HEK293 (cell line): ENCODE results near the gene C17orf67.

Experiments
- CTCF ChIA-PET: fragments of 350-600 bp; formaldehyde crosslinking; extraction: SDS; loops from one replicate; lab custom pipeline; 2021; ENCODE audit warnings: antibody characterized with exemption; lab: Yijun Ruan, JAX
- POLR2A ChIA-PET: fragments of 300-600 bp; formaldehyde crosslinking; extraction: SDS; loops from one replicate; lab custom pipeline; 2020; ENCODE audit warnings: antibody characterized with exemption, inconsistent platforms; lab: Yijun Ruan, JAX
- H3K27ac ChIP-seq: fragments of 200-500 bp; sonication (Bioruptor generic); 2 replicates; pipeline ENCODE4 v1.5.1; 2014; ENCODE audit warnings: low read depth, low read length, control low read depth, inconsistent platforms; ENCODE audit errors: extremely low read depth
- H3K36me3 ChIP-seq, 2 experiments: fragments of 200-500 bp in 1 of 2; sonication (Bioruptor generic) in 1 of 2; 1 replicate in 1 of 2; 2 replicates in 1 of 2; pipeline ENCODE4 v1.5.1; 2014 to 2017; ENCODE audit warnings: inconsistent platforms in 2 of 2, low read length in 2 of 2; ENCODE audit not compliant: control insufficient read depth in 2 of 2, insufficient read depth in 1 of 2
- H3K4me1 ChIP-seq: fragments of 200-500 bp; sonication (Bioruptor generic); 2 replicates; pipeline ENCODE4 v1.5.1; 2014; ENCODE audit warnings: mild to moderate bottlenecking, low read length, inconsistent platforms; ENCODE audit not compliant: control insufficient read depth, insufficient read depth
- H3K4me3 ChIP-seq: 2 replicates; pipeline ENCODE4 v1.5.1; 2011; ENCODE audit warnings: low read depth, mild to moderate bottlenecking, control low read depth, low read length, moderate library complexity
- H3K9me3 ChIP-seq: fragments of 200-500 bp; sonication (Bioruptor generic); 2 replicates; pipeline ENCODE4 v1.5.1; 2014; ENCODE audit warnings: low read depth, low read length, inconsistent platforms; ENCODE audit not compliant: control insufficient read depth, insufficient read depth
- REST ChIP-seq: fragments of 450-650 bp; formaldehyde crosslinking; IDR thresholded peaks from 2 replicates; pipeline ENCODE4 v1.5.1; 2016; ENCODE audit warnings: missing biosample characterization, missing genetic modification characterization
- ZBTB21 ChIP-seq: fragments of 450-650 bp; formaldehyde crosslinking; IDR thresholded peaks from 2 replicates; pipeline ENCODE4 v1.5.1; 2017; ENCODE audit warnings: missing biosample characterization, missing genetic modification characterization
- ZBTB26 ChIP-seq: fragments of 450-650 bp; formaldehyde crosslinking; optimal IDR thresholded peaks from 2 replicates; pipeline ENCODE3; 2016; ENCODE audit warnings: missing biosample characterization, mild to moderate bottlenecking, missing genetic modification characterization
- ZFP41 ChIP-seq: fragments of 450-650 bp; formaldehyde crosslinking; IDR thresholded peaks from 2 replicates; pipeline ENCODE4 v1.5.1; 2016; ENCODE audit warnings: missing biosample characterization, missing genetic modification characterization, borderline replicate concordance
- ZNF169 ChIP-seq: fragments of 450-650 bp; formaldehyde crosslinking; IDR thresholded peaks from 2 replicates; pipeline ENCODE4 v1.5.1; 2016; ENCODE audit warnings: missing biosample characterization, missing genetic modification characterization
- ZNF202 ChIP-seq: fragments of 450-650 bp; formaldehyde crosslinking; IDR thresholded peaks from 2 replicates; pipeline ENCODE4 v1.5.1; 2016; ENCODE audit warnings: missing biosample characterization, missing genetic modification characterization, borderline replicate concordance
- ZNF350 ChIP-seq: fragments of 450-650 bp; formaldehyde crosslinking; IDR thresholded peaks from 2 replicates; pipeline ENCODE4 v1.5.0; 2017; ENCODE audit warnings: missing biosample characterization, mild to moderate bottlenecking, missing genetic modification characterization
- ZNF558 ChIP-seq: fragments of 450-650 bp; formaldehyde crosslinking; IDR thresholded peaks from 2 replicates; pipeline ENCODE4 v1.5.1; 2016; ENCODE audit warnings: missing biosample characterization, missing genetic modification characterization
- ZNF626 ChIP-seq: fragments of 450-650 bp; sonication (Bioruptor Pico); formaldehyde crosslinking; IDR thresholded peaks from 2 replicates; pipeline ENCODE4 v1.5.1; 2018; ENCODE audit warnings: missing biosample characterization, missing genetic modification characterization, inconsistent platforms
- ZNF660 ChIP-seq: fragments of 450-650 bp; IDR thresholded peaks from 2 replicates; pipeline ENCODE4 v1.5.1; 2018; ENCODE audit warnings: missing biosample characterization, mild to moderate bottlenecking, missing genetic modification characterization
- ZNF664 ChIP-seq: fragments of 450-650 bp; formaldehyde crosslinking; IDR thresholded peaks from 2 replicates; pipeline ENCODE4 v1.5.1; 2016; ENCODE audit warnings: missing biosample characterization, missing genetic modification characterization
- ZNF768 ChIP-seq: fragments of 450-650 bp; formaldehyde crosslinking; IDR thresholded peaks from 2 replicates; pipeline ENCODE4 v1.5.1; 2018; ENCODE audit warnings: missing biosample characterization, mild to moderate bottlenecking, missing genetic modification characterization
- ZSCAN4 ChIP-seq: fragments of 450-650 bp; formaldehyde crosslinking; IDR thresholded peaks from 2 replicates; pipeline ENCODE4 v1.5.1; 2017; ENCODE audit warnings: missing biosample characterization, missing genetic modification characterization
- TF ChIP-seq, protein P1 (sequence below): fragments of 450-650 bp; formaldehyde crosslinking; IDR thresholded peaks from 2 replicates; pipeline ENCODE4 v1.5.1; 2016; ENCODE audit warnings: missing biosample characterization, missing genetic modification characterization
- TF ChIP-seq, protein P2 (sequence below): fragments of 450-650 bp; formaldehyde crosslinking; IDR thresholded peaks from 2 replicates; pipeline ENCODE4 v1.5.1; 2016; ENCODE audit warnings: missing biosample characterization, missing genetic modification characterization, low read depth
- TF ChIP-seq, protein P3 (sequence below): fragments of 450-650 bp; formaldehyde crosslinking; IDR thresholded peaks from 2 replicates; pipeline ENCODE4 v1.5.1; 2017; ENCODE audit warnings: missing biosample characterization, missing genetic modification characterization
- TF ChIP-seq, protein P4 (sequence below): IDR thresholded peaks from 2 replicates; pipeline ENCODE4 v1.6.1; 2011; ENCODE audit warnings: mild to moderate bottlenecking, low read depth, low read length, borderline replicate concordance

The C17orf67 gene

DNA sequence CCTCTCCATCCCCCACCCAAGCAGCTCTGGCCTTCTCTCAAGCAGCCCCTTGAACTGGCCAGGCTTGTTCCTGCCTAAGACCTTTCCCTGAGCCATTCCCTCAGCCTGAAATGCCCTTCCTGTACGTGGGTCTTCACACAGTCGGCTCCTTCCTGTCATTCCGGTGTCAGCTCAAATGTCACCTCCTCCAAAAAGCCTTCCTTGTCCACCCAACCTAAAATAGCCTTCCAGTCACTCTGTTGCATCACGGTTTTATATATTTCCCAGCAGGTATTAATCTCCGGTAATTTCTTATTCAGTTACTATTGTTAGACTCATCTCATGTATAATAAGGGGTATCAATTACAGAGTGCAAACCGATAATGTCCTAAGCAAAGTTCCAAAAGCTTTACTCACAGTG lies 51.8 kb downstream of the C17orf67 start:
- ChIA-PET CTCF (interaction anchor here (0.7 to 4.9 kb wide), 14 partner anchors 11 to 1255 kb away, joined by 3 to 65 read pairs (median 3); partner anchors contain the start of gene NOG), POLR2A (no interaction called here)
- Histone ChIP-seq H3K4me3 (no peak overlapping the region), H3K4me1 (peaks cover 3% of the 10 kb centered on the region; the same call in 1 of the 2 replicates), H3K27ac (no peak overlapping the region), H3K36me3 (no peaks in the 10 kb centered on the region), H3K9me3 (no peaks in the 10 kb centered on the region)
- TF ChIP-seq ZNF169 (tag by site-specific recombination) = no peak
- TF ChIP-seq, protein P1, sequence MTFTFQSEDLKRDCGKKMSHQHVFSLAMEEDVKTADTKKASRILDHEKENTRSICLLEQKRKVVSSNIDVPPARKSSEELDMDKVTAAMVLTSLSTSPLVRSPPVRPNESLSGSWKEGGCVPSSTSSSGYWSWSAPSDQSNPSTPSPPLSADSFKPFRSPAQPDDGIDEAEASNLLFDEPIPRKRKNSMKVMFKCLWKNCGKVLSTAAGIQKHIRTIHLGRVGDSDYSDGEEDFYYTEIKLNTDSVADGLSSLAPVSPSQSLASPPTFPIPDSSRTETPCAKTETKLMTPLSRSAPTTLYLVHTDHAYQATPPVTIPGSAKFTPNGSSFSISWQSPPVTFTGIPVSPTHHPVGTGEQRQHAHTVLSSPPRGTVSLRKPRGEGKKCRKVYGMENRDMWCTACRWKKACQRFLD (tag by site-specific recombination) = no peak
- TF ChIP-seq ZNF626 (tag by site-specific recombination) = no peak
- TF ChIP-seq ZFP41 (tag by site-specific recombination) = no peak
- TF ChIP-seq ZBTB21 (tag by site-specific recombination) = no peak
- no peak for TF ChIP-seq ZBTB26 (tag by site-specific recombination)
- TF ChIP-seq REST (tag by site-specific recombination) = no peak
- no peak for TF ChIP-seq ZNF558 (tag by site-specific recombination)
- TF ChIP-seq, protein P2, sequence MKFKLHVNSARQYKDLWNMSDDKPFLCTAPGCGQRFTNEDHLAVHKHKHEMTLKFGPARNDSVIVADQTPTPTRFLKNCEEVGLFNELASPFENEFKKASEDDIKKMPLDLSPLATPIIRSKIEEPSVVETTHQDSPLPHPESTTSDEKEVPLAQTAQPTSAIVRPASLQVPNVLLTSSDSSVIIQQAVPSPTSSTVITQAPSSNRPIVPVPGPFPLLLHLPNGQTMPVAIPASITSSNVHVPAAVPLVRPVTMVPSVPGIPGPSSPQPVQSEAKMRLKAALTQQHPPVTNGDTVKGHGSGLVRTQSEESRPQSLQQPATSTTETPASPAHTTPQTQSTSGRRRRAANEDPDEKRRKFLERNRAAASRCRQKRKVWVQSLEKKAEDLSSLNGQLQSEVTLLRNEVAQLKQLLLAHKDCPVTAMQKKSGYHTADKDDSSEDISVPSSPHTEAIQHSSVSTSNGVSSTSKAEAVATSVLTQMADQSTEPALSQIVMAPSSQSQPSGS = no peak
- no peak for TF ChIP-seq ZNF660
- no peak for TF ChIP-seq ZNF202 (tag by site-specific recombination)
- TF ChIP-seq ZNF664 = no peak
- TF ChIP-seq ZNF350 (tag by site-specific recombination) = no peak
- TF ChIP-seq, protein P3, sequence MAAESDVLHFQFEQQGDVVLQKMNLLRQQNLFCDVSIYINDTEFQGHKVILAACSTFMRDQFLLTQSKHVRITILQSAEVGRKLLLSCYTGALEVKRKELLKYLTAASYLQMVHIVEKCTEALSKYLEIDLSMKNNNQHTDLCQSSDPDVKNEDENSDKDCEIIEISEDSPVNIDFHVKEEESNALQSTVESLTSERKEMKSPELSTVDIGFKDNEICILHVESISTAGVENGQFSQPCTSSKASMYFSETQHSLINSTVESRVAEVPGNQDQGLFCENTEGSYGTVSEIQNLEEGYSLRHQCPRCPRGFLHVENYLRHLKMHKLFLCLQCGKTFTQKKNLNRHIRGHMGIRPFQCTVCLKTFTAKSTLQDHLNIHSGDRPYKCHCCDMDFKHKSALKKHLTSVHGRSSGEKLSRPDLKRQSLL = no peak
- TF ChIP-seq ZNF768 (tag by site-specific recombination) = no peak
- TF ChIP-seq, protein P4, sequence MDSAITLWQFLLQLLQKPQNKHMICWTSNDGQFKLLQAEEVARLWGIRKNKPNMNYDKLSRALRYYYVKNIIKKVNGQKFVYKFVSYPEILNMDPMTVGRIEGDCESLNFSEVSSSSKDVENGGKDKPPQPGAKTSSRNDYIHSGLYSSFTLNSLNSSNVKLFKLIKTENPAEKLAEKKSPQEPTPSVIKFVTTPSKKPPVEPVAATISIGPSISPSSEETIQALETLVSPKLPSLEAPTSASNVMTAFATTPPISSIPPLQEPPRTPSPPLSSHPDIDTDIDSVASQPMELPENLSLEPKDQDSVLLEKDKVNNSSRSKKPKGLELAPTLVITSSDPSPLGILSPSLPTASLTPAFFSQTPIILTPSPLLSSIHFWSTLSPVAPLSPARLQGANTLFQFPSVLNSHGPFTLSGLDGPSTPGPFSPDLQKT = no peak
- no peak for TF ChIP-seq ZSCAN4 (tag by site-specific recombination)
